SK-N-SH (cell line): ENCODE data around the gene SMYD3. TPM values are rescaled to one million over a fixed set of nuclear protein-coding genes. Genes with fewer than 3 reads are reported as not detected.

Experiments
- CTCF ChIA-PET: fragments of 300-600, 350-600 bp; formaldehyde crosslinking; extraction: SDS; loops from one replicate; lab custom pipeline; 2021; lab: Yijun Ruan, JAX
- POLR2A ChIA-PET: fragments of 350-600 bp; sonication (Branson Sonifier 250); formaldehyde crosslinking; extraction: SDS; loops from one replicate; lab custom pipeline; 2020; ENCODE audit warnings: antibody characterized with exemption, inconsistent platforms; lab: Yijun Ruan, JAX
- DNase-seq: peaks from one replicate; pipeline ENCODE4 v3.0.0; 2012
- H2AFZ ChIP-seq: fragments of 200-600 bp; sonication (generic); 2 replicates; pipeline ENCODE4 v1.8.1; 2016; ENCODE audit warnings: antibody characterized with exemption, mild to moderate bottlenecking, low read depth
- H3F3A ChIP-seq: fragments of 200-600 bp; sonication (generic); replicated peaks from 2 replicates; pipeline ENCODE3; 2016; ENCODE audit warnings: antibody characterized with exemption, mild to moderate bottlenecking; ENCODE audit not compliant: insufficient read depth
- H3K27ac ChIP-seq, 2 experiments: fragments of 200-500 bp in 1 of 2; fragments of 200-600 bp in 1 of 2; sonication (Bioruptor generic) in 1 of 2; sonication (generic), shearing (Covaris generic) in 1 of 2; 2 replicates each; pipeline versions ENCODE4 v1.5.1 to v1.6.1; 2014 to 2016; ENCODE audit warnings: low read depth in 2 of 2, inconsistent platforms in 1 of 2, low read length in 1 of 2, mild to moderate bottlenecking in 1 of 2, mixed read lengths in 1 of 2
- H3K27me3 ChIP-seq: fragments of 200-600 bp; sonication (generic), shearing (Covaris generic); 2 replicates; pipeline ENCODE4 v1.6.1; 2016; ENCODE audit warnings: mixed run types; ENCODE audit not compliant: insufficient read depth
- H3K36me3 ChIP-seq, 2 experiments: fragments of 200-500 bp in 1 of 2; fragments of 200-600 bp in 1 of 2; sonication (Bioruptor generic) in 1 of 2; sonication (generic) in 1 of 2; replicated peaks in 1 of 2; 2 replicates each; pipeline versions ENCODE3 to v1.5.1; 2014 to 2016; ENCODE audit warnings: low read length in 1 of 2, mild to moderate bottlenecking in 1 of 2; ENCODE audit not compliant: insufficient read depth in 2 of 2, control insufficient read depth in 1 of 2
- H3K4me1 ChIP-seq, 2 experiments: fragments of 200-500 bp in 1 of 2; fragments of 200-600 bp in 1 of 2; sonication (Bioruptor generic) in 1 of 2; sonication (generic), shearing (Covaris generic) in 1 of 2; 2 replicates each; pipeline versions ENCODE4 v1.5.1 to v1.6.1; 2014 to 2016; ENCODE audit warnings: low read depth in 1 of 2, low read length in 1 of 2, mixed run types in 1 of 2; ENCODE audit not compliant: insufficient read depth in 2 of 2, control insufficient read depth in 1 of 2
- H3K4me2 ChIP-seq: fragments of 200-600 bp; sonication (generic), shearing (Covaris generic); 2 replicates; pipeline ENCODE4 v1.6.1; 2017; ENCODE audit warnings: mixed run types
- H3K4me3 ChIP-seq, 2 experiments: fragments of 200-500 bp in 1 of 2; fragments of 200-600 bp in 1 of 2; sonication (Bioruptor generic) in 1 of 2; sonication (generic), shearing (Covaris generic) in 1 of 2; 2 replicates each; pipeline versions ENCODE4 v1.5.1 to v1.8.1; 2014 to 2016; ENCODE audit warnings: low read depth in 2 of 2, inconsistent platforms in 1 of 2, low read length in 1 of 2, mild to moderate bottlenecking in 1 of 2, mixed read lengths in 1 of 2, moderate library complexity in 1 of 2
- H3K79me2 ChIP-seq: fragments of 200-600 bp; sonication (generic); 2 replicates; pipeline ENCODE4 v1.8.1; 2017; ENCODE audit warnings: mild to moderate bottlenecking; ENCODE audit not compliant: insufficient read depth
- H3K9ac ChIP-seq: fragments of 200-600 bp; sonication (generic); 2 replicates; pipeline ENCODE4 v1.6.1; 2017; ENCODE audit warnings: mixed run types
- H3K9me2 ChIP-seq: fragments of 200-600 bp; sonication (generic); 2 replicates; pipeline ENCODE4 v1.6.1; 2017; ENCODE audit warnings: mixed run types
- H3K9me3 ChIP-seq: fragments of 200-600 bp; sonication (generic); 2 replicates; pipeline ENCODE4 v1.6.1; 2017; ENCODE audit warnings: mixed run types, mild to moderate bottlenecking, moderate library complexity
- H4K20me1 ChIP-seq: fragments of 200-600 bp; sonication (generic); 2 replicates; pipeline ENCODE4 v1.6.1; 2017; ENCODE audit warnings: mild to moderate bottlenecking, mixed run types; ENCODE audit not compliant: insufficient read depth
- FOXJ3 ChIP-seq: sonication (generic); formaldehyde crosslinking; IDR thresholded peaks from 2 replicates; pipeline ENCODE4 v1.5.1; 2020; ENCODE audit warnings: mild to moderate bottlenecking, missing genetic modification reagents
- FOXM1 ChIP-seq: IDR thresholded peaks from 2 replicates; pipeline ENCODE4 v1.4.0; 2012; ENCODE audit warnings: low read depth, mild to moderate bottlenecking
- JUND ChIP-seq: IDR thresholded peaks from 2 replicates; pipeline ENCODE4 v1.4.0; 2012
- MEF2A ChIP-seq: IDR thresholded peaks from 2 replicates; pipeline ENCODE4 v1.4.0; 2012; ENCODE audit warnings: low read depth, borderline replicate concordance
- MXI1 ChIP-seq: IDR thresholded peaks from 2 replicates; pipeline ENCODE4 v1.6.1; 2012; ENCODE audit warnings: mild to moderate bottlenecking, low read depth, low read length, improper control_type of control experiment
- NFIC ChIP-seq: IDR thresholded peaks from 2 replicates; pipeline ENCODE4 v1.4.0; 2012; ENCODE audit warnings: borderline replicate concordance
- NRF1 ChIP-seq: IDR thresholded peaks from 2 replicates; pipeline ENCODE4 v1.6.1; 2012; ENCODE audit warnings: low read depth, mild to moderate bottlenecking, low read length
- SIN3A ChIP-seq: IDR thresholded peaks from 2 replicates; pipeline ENCODE4 v1.6.1; 2012; ENCODE audit warnings: low read depth, mild to moderate bottlenecking, low read length, moderate library complexity, borderline replicate concordance
- SMC3 ChIP-seq: IDR thresholded peaks from 2 replicates; pipeline ENCODE4 v1.6.1; 2012; ENCODE audit warnings: low read depth, low read length, improper control_type of control experiment
- TAF1 ChIP-seq: IDR thresholded peaks from 2 replicates; pipeline ENCODE4 v1.6.1; 2012; ENCODE audit warnings: low read depth, mild to moderate bottlenecking, low read length, moderate library complexity, borderline replicate concordance
- TCF12 ChIP-seq: IDR thresholded peaks from 2 replicates; pipeline ENCODE4 v1.4.0; 2012
- WGBS: methylation state at CpG from one replicate; pipeline ENCODE4 v1.1.6; 2017; ENCODE audit warnings: low lambda C conversion rate; 5-methylcytosine and 5-hydroxymethylcytosine counted together
- polyA plus RNA-seq, 3 experiments: library from polyadenylated mRNA; depleted of rRNA; stranded (reverse); fragments of >200 nt; gene quantifications; 2 replicates each; pipeline ENCODE4 v1.2.3, GENCODE V29; 2012
- TF ChIP-seq, protein P1 (sequence below): IDR thresholded peaks from 2 replicates; pipeline ENCODE4 v1.4.0; 2012; ENCODE audit warnings: low read depth, borderline replicate concordance
- TF ChIP-seq, protein P2 (sequence below): IDR thresholded peaks from 2 replicates; pipeline ENCODE4 v1.6.1; 2012; ENCODE audit warnings: mild to moderate bottlenecking, low read depth, low read length, moderate library complexity
- TF ChIP-seq, protein P3 (sequence below): fragments of 150-350 bp; IDR thresholded peaks from 2 replicates; pipeline ENCODE4 v1.6.1; 2017; ENCODE audit warnings: antibody characterized with exemption, low read length, low read depth, borderline replicate concordance
- TF ChIP-seq, protein P4 (sequence below): fragments of 200-600 bp; sonication (generic); IDR thresholded peaks from 2 replicates; pipeline ENCODE4 v1.6.1; 2017; ENCODE audit warnings: antibody characterized with exemption, mild to moderate bottlenecking, moderate library complexity
- TF ChIP-seq, protein P5 (sequence below): fragments of 150-350 bp; IDR thresholded peaks from 2 replicates; pipeline ENCODE4 v1.6.1; 2016; ENCODE audit warnings: mild to moderate bottlenecking, low read depth, low read length

SMYD3 gene
- polyA plus RNA-seq, 1 of the 3 experiments (the other 2 are of a cell fraction), result 31.4 TPM

DNA sequence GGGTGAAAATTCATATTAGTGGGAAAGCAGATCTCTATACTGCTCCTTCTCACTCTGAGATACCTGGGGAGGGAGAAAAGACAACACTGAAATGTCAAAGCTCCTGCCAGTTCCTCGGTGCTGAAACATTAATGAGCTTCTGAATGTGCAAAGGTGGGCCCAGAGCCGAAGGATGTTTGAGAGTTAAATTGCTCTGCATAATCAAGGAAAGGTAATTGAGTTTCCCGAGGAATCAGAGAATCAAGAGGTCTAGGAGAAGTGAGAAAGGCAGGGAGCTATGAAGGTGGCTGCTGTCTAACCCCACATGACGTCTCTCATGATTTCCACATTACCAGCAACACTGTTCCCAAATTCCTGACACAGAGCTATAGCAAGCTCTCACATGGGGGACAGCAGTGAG is 346.7 kb downstream of the SMYD3 start:
- Histone ChIP-seq H4K20me1 (no peaks in the 10 kb centered on the region), H2AFZ (no peak overlapping the region), H3K9me3 (no peaks in the 10 kb centered on the region), H3K27me3 (no peaks in the 10 kb centered on the region), H3F3A (peaks cover 3% of the 10 kb centered on the region), H3K4me2 (no peak overlapping the region), H3K9me2 (no peaks in the 10 kb centered on the region), H3K4me1 (peaks cover 3 to 8% of the 10 kb centered on the region in 2 experiments; a peak in 3 of 4 replicates), H3K36me3 (no peaks in the 10 kb centered on the region), H3K9ac (no peak overlapping the region), H3K27ac (no peak overlapping the region), H3K79me2 (no peaks in the 10 kb centered on the region), H3K4me3 (no peak overlapping the region)
- CTCF ChIA-PET, result no interaction called here
- TF ChIP-seq JUND (no peak), TAF1 (no peak), FOXM1 (no peak), NFIC (no peak), SMC3 (no peak), TCF12 (no peak), FOXJ3 (CRISPR knock-in tag) (no peak), NRF1 (no peak), MXI1 (no peak), MEF2A (no peak), SIN3A (no peak)
- TF ChIP-seq, protein P1, sequence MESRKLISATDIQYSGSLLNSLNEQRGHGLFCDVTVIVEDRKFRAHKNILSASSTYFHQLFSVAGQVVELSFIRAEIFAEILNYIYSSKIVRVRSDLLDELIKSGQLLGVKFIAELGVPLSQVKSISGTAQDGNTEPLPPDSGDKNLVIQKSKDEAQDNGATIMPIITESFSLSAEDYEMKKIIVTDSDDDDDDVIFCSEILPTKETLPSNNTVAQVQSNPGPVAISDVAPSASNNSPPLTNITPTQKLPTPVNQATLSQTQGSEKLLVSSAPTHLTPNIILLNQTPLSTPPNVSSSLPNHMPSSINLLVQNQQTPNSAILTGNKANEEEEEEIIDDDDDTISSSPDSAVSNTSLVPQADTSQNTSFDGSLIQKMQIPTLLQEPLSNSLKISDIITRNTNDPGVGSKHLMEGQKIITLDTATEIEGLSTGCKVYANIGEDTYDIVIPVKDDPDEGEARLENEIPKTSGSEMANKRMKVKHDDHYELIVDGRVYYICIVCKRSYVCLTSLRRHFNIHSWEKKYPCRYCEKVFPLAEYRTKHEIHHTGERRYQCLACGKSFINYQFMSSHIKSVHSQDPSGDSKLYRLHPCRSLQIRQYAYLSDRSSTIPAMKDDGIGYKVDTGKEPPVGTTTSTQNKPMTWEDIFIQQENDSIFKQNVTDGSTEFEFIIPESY, result no peak
- TF ChIP-seq, protein P2, sequence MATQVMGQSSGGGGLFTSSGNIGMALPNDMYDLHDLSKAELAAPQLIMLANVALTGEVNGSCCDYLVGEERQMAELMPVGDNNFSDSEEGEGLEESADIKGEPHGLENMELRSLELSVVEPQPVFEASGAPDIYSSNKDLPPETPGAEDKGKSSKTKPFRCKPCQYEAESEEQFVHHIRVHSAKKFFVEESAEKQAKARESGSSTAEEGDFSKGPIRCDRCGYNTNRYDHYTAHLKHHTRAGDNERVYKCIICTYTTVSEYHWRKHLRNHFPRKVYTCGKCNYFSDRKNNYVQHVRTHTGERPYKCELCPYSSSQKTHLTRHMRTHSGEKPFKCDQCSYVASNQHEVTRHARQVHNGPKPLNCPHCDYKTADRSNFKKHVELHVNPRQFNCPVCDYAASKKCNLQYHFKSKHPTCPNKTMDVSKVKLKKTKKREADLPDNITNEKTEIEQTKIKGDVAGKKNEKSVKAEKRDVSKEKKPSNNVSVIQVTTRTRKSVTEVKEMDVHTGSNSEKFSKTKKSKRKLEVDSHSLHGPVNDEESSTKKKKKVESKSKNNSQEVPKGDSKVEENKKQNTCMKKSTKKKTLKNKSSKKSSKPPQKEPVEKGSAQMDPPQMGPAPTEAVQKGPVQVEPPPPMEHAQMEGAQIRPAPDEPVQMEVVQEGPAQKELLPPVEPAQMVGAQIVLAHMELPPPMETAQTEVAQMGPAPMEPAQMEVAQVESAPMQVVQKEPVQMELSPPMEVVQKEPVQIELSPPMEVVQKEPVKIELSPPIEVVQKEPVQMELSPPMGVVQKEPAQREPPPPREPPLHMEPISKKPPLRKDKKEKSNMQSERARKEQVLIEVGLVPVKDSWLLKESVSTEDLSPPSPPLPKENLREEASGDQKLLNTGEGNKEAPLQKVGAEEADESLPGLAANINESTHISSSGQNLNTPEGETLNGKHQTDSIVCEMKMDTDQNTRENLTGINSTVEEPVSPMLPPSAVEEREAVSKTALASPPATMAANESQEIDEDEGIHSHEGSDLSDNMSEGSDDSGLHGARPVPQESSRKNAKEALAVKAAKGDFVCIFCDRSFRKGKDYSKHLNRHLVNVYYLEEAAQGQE, result no peak
- TF ChIP-seq, protein P3, sequence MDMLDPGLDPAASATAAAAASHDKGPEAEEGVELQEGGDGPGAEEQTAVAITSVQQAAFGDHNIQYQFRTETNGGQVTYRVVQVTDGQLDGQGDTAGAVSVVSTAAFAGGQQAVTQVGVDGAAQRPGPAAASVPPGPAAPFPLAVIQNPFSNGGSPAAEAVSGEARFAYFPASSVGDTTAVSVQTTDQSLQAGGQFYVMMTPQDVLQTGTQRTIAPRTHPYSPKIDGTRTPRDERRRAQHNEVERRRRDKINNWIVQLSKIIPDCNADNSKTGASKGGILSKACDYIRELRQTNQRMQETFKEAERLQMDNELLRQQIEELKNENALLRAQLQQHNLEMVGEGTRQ, result no peak
- TF ChIP-seq, protein P4, sequence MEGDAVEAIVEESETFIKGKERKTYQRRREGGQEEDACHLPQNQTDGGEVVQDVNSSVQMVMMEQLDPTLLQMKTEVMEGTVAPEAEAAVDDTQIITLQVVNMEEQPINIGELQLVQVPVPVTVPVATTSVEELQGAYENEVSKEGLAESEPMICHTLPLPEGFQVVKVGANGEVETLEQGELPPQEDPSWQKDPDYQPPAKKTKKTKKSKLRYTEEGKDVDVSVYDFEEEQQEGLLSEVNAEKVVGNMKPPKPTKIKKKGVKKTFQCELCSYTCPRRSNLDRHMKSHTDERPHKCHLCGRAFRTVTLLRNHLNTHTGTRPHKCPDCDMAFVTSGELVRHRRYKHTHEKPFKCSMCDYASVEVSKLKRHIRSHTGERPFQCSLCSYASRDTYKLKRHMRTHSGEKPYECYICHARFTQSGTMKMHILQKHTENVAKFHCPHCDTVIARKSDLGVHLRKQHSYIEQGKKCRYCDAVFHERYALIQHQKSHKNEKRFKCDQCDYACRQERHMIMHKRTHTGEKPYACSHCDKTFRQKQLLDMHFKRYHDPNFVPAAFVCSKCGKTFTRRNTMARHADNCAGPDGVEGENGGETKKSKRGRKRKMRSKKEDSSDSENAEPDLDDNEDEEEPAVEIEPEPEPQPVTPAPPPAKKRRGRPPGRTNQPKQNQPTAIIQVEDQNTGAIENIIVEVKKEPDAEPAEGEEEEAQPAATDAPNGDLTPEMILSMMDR, result no peak
- TF ChIP-seq, protein P5, sequence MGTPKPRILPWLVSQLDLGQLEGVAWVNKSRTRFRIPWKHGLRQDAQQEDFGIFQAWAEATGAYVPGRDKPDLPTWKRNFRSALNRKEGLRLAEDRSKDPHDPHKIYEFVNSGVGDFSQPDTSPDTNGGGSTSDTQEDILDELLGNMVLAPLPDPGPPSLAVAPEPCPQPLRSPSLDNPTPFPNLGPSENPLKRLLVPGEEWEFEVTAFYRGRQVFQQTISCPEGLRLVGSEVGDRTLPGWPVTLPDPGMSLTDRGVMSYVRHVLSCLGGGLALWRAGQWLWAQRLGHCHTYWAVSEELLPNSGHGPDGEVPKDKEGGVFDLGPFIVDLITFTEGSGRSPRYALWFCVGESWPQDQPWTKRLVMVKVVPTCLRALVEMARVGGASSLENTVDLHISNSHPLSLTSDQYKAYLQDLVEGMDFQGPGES, result no peak
- 94% methylated on average over 4 of the region's 4 CpGs for WGBS
- POLR2A ChIA-PET, result no interaction called here
- no peak for DNase-seq
